ENCODE data around the gene TSPAN2. TPM values are rescaled to one million over a fixed set of nuclear protein-coding genes. Genes with fewer than 3 reads are reported as not detected.

Gene TSPAN2
- total RNA-seq, 1 donor from 2014 or later, result 28.2 TPM

GRCh38 chr1:115114308-115114707 is 25.0 kb upstream of the TSPAN2 start:
- no peak for DNase-seq (ENCODE audit: low spot score)

- no peak for DNase-seq (ENCODE audit: low spot score)
These were observed 24.5 kb upstream of the TSPAN2 start for GRCh38 chr1:115113766-115114165.

- DNase-seq (ENCODE audit: low spot score), result no peak
These were observed 23.4 kb upstream of the TSPAN2 start for GRCh38 chr1:115112496-115113375.

- DNase-seq (ENCODE audit: low spot score), result peak; percentile 43
These were observed 18.4 kb upstream of the TSPAN2 start for GRCh38 chr1:115107516-115108260.

GRCh38 chr1:115105831-115106230 is 16.5 kb upstream of the TSPAN2 start:
- DNase-seq (ENCODE audit: low spot score), result no peak

- no peak for DNase-seq (ENCODE audit: low spot score)
These were observed 10.4 kb upstream of the TSPAN2 start for GRCh38 chr1:115099693-115100050.

- peak; percentile 61 for DNase-seq (ENCODE audit: low spot score)
These were observed 9.8 kb upstream of the TSPAN2 start for GRCh38 chr1:115098979-115099692.

GRCh38 chr1:115092175-115092574 is 2.9 kb upstream of the TSPAN2 start:
- no peak for DNase-seq (ENCODE audit: low spot score)

GRCh38 chr1:115091572-115091971 is 2.3 kb upstream of the TSPAN2 start:
- DNase-seq (ENCODE audit: low spot score), result no peak

GRCh38 chr1:115090956-115091355 is 1.7 kb upstream of the TSPAN2 start:
- no peak for DNase-seq (ENCODE audit: low spot score)

- DNase-seq (ENCODE audit: low spot score), result no peak
These were observed 1.2 kb upstream of the TSPAN2 start for GRCh38 chr1:115090540-115090939.

- no peak for DNase-seq (ENCODE audit: low spot score)
These were observed 835 bp upstream of the TSPAN2 start for GRCh38 chr1:115090186-115090490.

GRCh38 chr1:115088871-115089419 is 358 bp downstream of the TSPAN2 start:
- no peak for DNase-seq (ENCODE audit: low spot score)

GRCh38 chr1:115088115-115088778 is 1.1 kb downstream of the TSPAN2 start:
- no peak for DNase-seq (ENCODE audit: low spot score)

- DNase-seq (ENCODE audit: low spot score), result no peak
These were observed 3.0 kb downstream of the TSPAN2 start for GRCh38 chr1:115086176-115086830.

- DNase-seq (ENCODE audit: low spot score), result peak; percentile 56
These were observed 4.3 kb downstream of the TSPAN2 start for GRCh38 chr1:115084902-115085511.

GRCh38 chr1:115082949-115083348 is 6.4 kb downstream of the TSPAN2 start:
- DNase-seq (ENCODE audit: low spot score), result no peak

GRCh38 chr1:115078708-115079107 is 10.6 kb downstream of the TSPAN2 start:
- DNase-seq (ENCODE audit: low spot score), result no peak

- DNase-seq (ENCODE audit: low spot score), result no peak
These were observed 11.3 kb downstream of the TSPAN2 start for GRCh38 chr1:115077984-115078330.

- DNase-seq (ENCODE audit: low spot score), result no peak
These were observed 11.9 kb downstream of the TSPAN2 start for GRCh38 chr1:115077286-115077983.

All from umbilical cord (tissue), 2 donors.